WTC11 (cell line): ENCODE results near the gene CYP21A2. TPM values are rescaled to one million over a fixed set of nuclear protein-coding genes. Genes with fewer than 3 reads are reported as not detected.

Experiments used
- ATAC-seq: fragments of 200-7000 bp; cut with Tn5 transposase; 2 replicates; pipeline ENCODE4 v1.10.0; 2021; ENCODE audit warnings: mild to moderate bottlenecking, moderate library complexity
- CTCF ChIA-PET: fragments of 300-600 bp; sonication (Branson Sonifier 250); formaldehyde crosslinking; loops from one replicate; lab custom pipeline; 2021; ENCODE audit warnings: antibody characterized with exemption; lab: Charles Lee
- POLR2A ChIA-PET: fragments of 350-600 bp; sonication (Branson Sonifier 250); formaldehyde crosslinking; loops from one replicate; lab custom pipeline; 2021; ENCODE audit warnings: antibody characterized with exemption; lab: Charles Lee
- DNase-seq: peaks from one replicate; pipeline ENCODE4 v3.0.0; 2021; ENCODE audit warnings: low spot score
- H3K27ac Mint-ChIP-seq: 2 replicates; pipeline ENCODE4 v1.8.0; 2021; ENCODE audit warnings: mixed read lengths
- H3K27me3 Mint-ChIP-seq: 2 replicates; pipeline ENCODE4 v1.8.0; 2021; ENCODE audit warnings: low read depth, mild to moderate bottlenecking, moderate library complexity, mixed read lengths
- H3K36me3 Mint-ChIP-seq: 2 replicates; pipeline ENCODE4 v1.8.0; 2021; ENCODE audit warnings: mixed read lengths
- H3K4me1 Mint-ChIP-seq: 2 replicates; pipeline ENCODE4 v1.8.0; 2022; ENCODE audit warnings: mixed read lengths
- H3K4me3 Mint-ChIP-seq: 2 replicates; pipeline ENCODE4 v1.8.0; 2021; ENCODE audit warnings: mild to moderate bottlenecking, moderate library complexity, mixed read lengths
- H3K9me3 Mint-ChIP-seq: 2 replicates; pipeline ENCODE4 v1.8.0; 2021; ENCODE audit warnings: mixed read lengths
- CBFB ChIP-seq: sonication (generic); formaldehyde crosslinking; IDR thresholded peaks from 2 replicates; pipeline ENCODE4 v1.8.1; 2022; ENCODE audit warnings: mild to moderate bottlenecking, low read depth, missing genetic modification reagents
- E2F5 ChIP-seq: sonication (generic); formaldehyde crosslinking; IDR thresholded peaks from 2 replicates; pipeline ENCODE4 v1.8.1; 2022; ENCODE audit warnings: mild to moderate bottlenecking, moderate library complexity, missing genetic modification reagents
- ETV6 ChIP-seq: sonication (generic); formaldehyde crosslinking; IDR thresholded peaks from 2 replicates; pipeline ENCODE4 v1.8.1; 2022; ENCODE audit warnings: mild to moderate bottlenecking, missing genetic modification reagents
- GRHL2 ChIP-seq: fragments of 250-450 bp; sonication (Bioruptor Pico); IDR thresholded peaks from 2 replicates; pipeline ENCODE4 v1.8.0; 2022; ENCODE audit warnings: mild to moderate bottlenecking, moderate library complexity; ENCODE audit not compliant: insufficient replicate concordance, severe bottlenecking
- JAZF1 ChIP-seq: fragments of 250-450 bp; sonication (Bioruptor Pico); IDR thresholded peaks from 2 replicates; pipeline ENCODE4 v1.9.0; 2021; ENCODE audit warnings: moderate library complexity, mild to moderate bottlenecking, inconsistent platforms
- NFATC4 ChIP-seq: fragments of 250-450 bp; sonication (Bioruptor Pico); IDR thresholded peaks from 2 replicates; pipeline ENCODE4 v1.9.0; 2021; ENCODE audit warnings: mild to moderate bottlenecking
- NR2C2 ChIP-seq: sonication (generic); formaldehyde crosslinking; IDR thresholded peaks from 2 replicates; pipeline ENCODE4 v1.8.0; 2022; ENCODE audit warnings: mild to moderate bottlenecking, missing genetic modification reagents
- PRDM15 ChIP-seq: sonication (generic); formaldehyde crosslinking; IDR thresholded peaks from 2 replicates; pipeline ENCODE4 v1.8.0; 2022; ENCODE audit warnings: missing genetic modification reagents
- RORB ChIP-seq: fragments of 250-450 bp; sonication (Bioruptor Pico); IDR thresholded peaks from 2 replicates; pipeline ENCODE4 v1.9.0; 2021; ENCODE audit warnings: mild to moderate bottlenecking
- ZBTB43 ChIP-seq: sonication (generic); formaldehyde crosslinking; IDR thresholded peaks from 2 replicates; pipeline ENCODE4 v1.8.1; 2023; ENCODE audit warnings: mild to moderate bottlenecking, missing genetic modification reagents
- ZNF138 ChIP-seq: sonication (generic); formaldehyde crosslinking; conservative IDR thresholded peaks from 2 replicates; pipeline ENCODE4 v1.8.1; 2022; ENCODE audit warnings: mild to moderate bottlenecking, moderate library complexity, missing genetic modification reagents
- ZNF219 ChIP-seq: sonication (generic); formaldehyde crosslinking; IDR thresholded peaks from 2 replicates; pipeline ENCODE4 v1.8.0; 2023; ENCODE audit warnings: missing genetic modification reagents, mild to moderate bottlenecking, borderline replicate concordance
- ZNF396 ChIP-seq: fragments of 250-450 bp; sonication (Bioruptor Pico); IDR thresholded peaks from 2 replicates; pipeline ENCODE4 v1.8.0; 2021; ENCODE audit warnings: mild to moderate bottlenecking, moderate library complexity, borderline replicate concordance
- ZNF423 ChIP-seq: fragments of 250-450 bp; sonication (Bioruptor Pico); IDR thresholded peaks from 2 replicates; pipeline ENCODE4 v2.1.2; 2022; ENCODE audit warnings: mild to moderate bottlenecking, moderate library complexity
- ZNF512 ChIP-seq: sonication (generic); formaldehyde crosslinking; IDR thresholded peaks from 2 replicates; pipeline ENCODE4 v1.8.1; 2022; ENCODE audit warnings: missing genetic modification reagents, borderline replicate concordance
- ZSCAN18 ChIP-seq: fragments of 250-450 bp; sonication (Bioruptor Pico); IDR thresholded peaks from 2 replicates; pipeline ENCODE4 v2.1.2; 2022; ENCODE audit warnings: mild to moderate bottlenecking, moderate library complexity
- total RNA-seq: library from RNA; stranded (reverse); gene quantifications from 3 replicates; pipeline ENCODE4 v1.2.3, GENCODE V29; 2021
- TF ChIP-seq, protein P1 (sequence below): sonication (generic); formaldehyde crosslinking; IDR thresholded peaks from 2 replicates; pipeline ENCODE4 v1.8.0; 2022; ENCODE audit warnings: mild to moderate bottlenecking, missing genetic modification reagents
- TF ChIP-seq, protein P2 (sequence below): sonication (generic); formaldehyde crosslinking; IDR thresholded peaks from 2 replicates; pipeline ENCODE4 v1.8.1; 2023; ENCODE audit warnings: mild to moderate bottlenecking, missing genetic modification reagents, moderate library complexity
- TF ChIP-seq, protein P3 (sequence below): sonication (generic); formaldehyde crosslinking; IDR thresholded peaks from 2 replicates; pipeline ENCODE4 v1.8.0; 2023; ENCODE audit warnings: mild to moderate bottlenecking, missing genetic modification reagents
- TF ChIP-seq, protein P4 (sequence below): sonication (generic); formaldehyde crosslinking; conservative IDR thresholded peaks from 2 replicates; pipeline ENCODE4 v1.8.1; 2022; ENCODE audit warnings: mild to moderate bottlenecking, missing genetic modification reagents

CYP21A2 gene
- total RNA-seq, 1 experiment from 2014 or later, result 1.2 TPM

DNA sequence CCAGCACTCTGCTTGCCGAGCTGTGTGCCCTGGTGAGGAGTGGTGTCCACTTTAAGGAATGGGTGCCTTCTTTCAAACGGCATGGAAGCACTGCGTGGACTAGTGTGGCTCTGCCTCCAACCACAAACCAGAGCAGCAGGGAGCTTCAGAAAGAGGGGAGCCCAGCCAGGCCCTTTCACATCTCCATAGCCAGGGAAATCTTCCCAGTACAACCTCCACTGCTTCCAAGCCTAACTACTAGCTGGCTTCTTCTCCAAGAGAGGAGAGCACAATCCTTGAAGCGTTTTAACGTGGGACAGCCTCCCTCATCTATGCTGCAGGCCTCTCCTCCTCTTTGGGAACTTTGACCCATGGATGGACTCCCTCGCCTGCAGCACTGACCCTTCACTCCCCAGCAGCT lies 44.3 kb downstream of the CYP21A2 start:
- no peak for ATAC-seq
- no peak overlapping the region for H3K27ac Mint-ChIP-seq
- POLR2A ChIA-PET, result no interaction called here
- H3K9me3 Mint-ChIP-seq, result no peaks in the 10 kb centered on the region
- CTCF ChIA-PET, result interaction anchor here (0.6 to 3.0 kb wide), 2 partner anchors 21 to 35 kb away, joined by 3 to 15 read pairs; no protein-coding TSS in a partner anchor
- no peak overlapping the region for H3K4me3 Mint-ChIP-seq
- TF ChIP-seq CBFB (CRISPR knock-in tag), result no peak
- no peak for TF ChIP-seq NR2C2 (CRISPR knock-in tag)
- no peak for TF ChIP-seq ZSCAN18 (CRISPR knock-in tag)
- no peak for TF ChIP-seq ZBTB43 (CRISPR knock-in tag)
- TF ChIP-seq ZNF512 (CRISPR knock-in tag), result no peak
- no peak for TF ChIP-seq NFATC4 (CRISPR knock-in tag)
- TF ChIP-seq JAZF1, result no peak
- TF ChIP-seq ETV6 (CRISPR knock-in tag), result no peak
- no peak for TF ChIP-seq RORB
- DNase-seq, result no peak
- peaks cover 11% of the 10 kb centered on the region for H3K4me1 Mint-ChIP-seq
- no peaks in the 10 kb centered on the region for H3K36me3 Mint-ChIP-seq
- peaks cover 13% of the 10 kb centered on the region for H3K27me3 Mint-ChIP-seq

DNA sequence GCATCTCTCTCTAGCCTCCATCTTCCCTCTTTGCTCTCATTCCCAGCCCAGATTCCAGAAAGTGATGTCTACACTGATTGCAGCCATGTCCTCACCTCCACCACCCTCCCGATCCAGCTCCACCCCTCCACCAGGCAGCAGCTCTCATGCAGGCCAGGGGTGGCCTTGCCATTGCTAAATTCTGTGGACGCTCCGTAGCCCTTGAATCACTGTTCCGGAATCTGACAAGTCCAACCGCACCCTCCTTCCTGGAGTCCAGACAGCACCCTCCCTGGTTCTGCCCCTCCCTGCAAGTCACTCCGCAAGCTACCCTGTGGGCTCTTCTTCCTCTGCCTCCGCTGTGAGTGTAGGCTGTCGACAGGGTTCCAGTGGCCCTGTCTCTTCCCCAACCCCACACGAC lies 44.7 kb downstream of the CYP21A2 start:
- Mint-ChIP-seq H3K27me3 (peaks cover 13% of the 10 kb centered on the region), H3K36me3 (no peaks in the 10 kb centered on the region), H3K4me3 (no peak overlapping the region), H3K4me1 (peaks cover 11% of the 10 kb centered on the region), H3K27ac (no peak overlapping the region), H3K9me3 (no peaks in the 10 kb centered on the region)
- DNase-seq (no peak), ATAC-seq (no peak)
- ChIA-PET POLR2A (no interaction called here), CTCF (interaction anchor here (0.6 to 3.0 kb wide), 2 partner anchors 20 to 35 kb away, joined by 3 to 15 read pairs; no protein-coding TSS in a partner anchor)
- TF ChIP-seq PRDM15 (CRISPR knock-in tag) (no peak), ZNF219 (CRISPR knock-in tag) (no peak), ZNF138 (CRISPR knock-in tag) (no peak), ZBTB43 (CRISPR knock-in tag) (no peak), GRHL2 (CRISPR knock-in tag) (no peak), CBFB (CRISPR knock-in tag) (no peak), ZNF423 (CRISPR knock-in tag) (no peak), ZNF396 (CRISPR knock-in tag) (no peak), E2F5 (no peak)
- TF ChIP-seq, protein P1, sequence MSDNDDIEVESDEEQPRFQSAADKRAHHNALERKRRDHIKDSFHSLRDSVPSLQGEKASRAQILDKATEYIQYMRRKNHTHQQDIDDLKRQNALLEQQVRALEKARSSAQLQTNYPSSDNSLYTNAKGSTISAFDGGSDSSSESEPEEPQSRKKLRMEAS (CRISPR knock-in tag), result no peak
- TF ChIP-seq, protein P2, sequence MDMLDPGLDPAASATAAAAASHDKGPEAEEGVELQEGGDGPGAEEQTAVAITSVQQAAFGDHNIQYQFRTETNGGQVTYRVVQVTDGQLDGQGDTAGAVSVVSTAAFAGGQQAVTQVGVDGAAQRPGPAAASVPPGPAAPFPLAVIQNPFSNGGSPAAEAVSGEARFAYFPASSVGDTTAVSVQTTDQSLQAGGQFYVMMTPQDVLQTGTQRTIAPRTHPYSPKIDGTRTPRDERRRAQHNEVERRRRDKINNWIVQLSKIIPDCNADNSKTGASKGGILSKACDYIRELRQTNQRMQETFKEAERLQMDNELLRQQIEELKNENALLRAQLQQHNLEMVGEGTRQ (CRISPR knock-in tag), result no peak
- TF ChIP-seq, protein P3, sequence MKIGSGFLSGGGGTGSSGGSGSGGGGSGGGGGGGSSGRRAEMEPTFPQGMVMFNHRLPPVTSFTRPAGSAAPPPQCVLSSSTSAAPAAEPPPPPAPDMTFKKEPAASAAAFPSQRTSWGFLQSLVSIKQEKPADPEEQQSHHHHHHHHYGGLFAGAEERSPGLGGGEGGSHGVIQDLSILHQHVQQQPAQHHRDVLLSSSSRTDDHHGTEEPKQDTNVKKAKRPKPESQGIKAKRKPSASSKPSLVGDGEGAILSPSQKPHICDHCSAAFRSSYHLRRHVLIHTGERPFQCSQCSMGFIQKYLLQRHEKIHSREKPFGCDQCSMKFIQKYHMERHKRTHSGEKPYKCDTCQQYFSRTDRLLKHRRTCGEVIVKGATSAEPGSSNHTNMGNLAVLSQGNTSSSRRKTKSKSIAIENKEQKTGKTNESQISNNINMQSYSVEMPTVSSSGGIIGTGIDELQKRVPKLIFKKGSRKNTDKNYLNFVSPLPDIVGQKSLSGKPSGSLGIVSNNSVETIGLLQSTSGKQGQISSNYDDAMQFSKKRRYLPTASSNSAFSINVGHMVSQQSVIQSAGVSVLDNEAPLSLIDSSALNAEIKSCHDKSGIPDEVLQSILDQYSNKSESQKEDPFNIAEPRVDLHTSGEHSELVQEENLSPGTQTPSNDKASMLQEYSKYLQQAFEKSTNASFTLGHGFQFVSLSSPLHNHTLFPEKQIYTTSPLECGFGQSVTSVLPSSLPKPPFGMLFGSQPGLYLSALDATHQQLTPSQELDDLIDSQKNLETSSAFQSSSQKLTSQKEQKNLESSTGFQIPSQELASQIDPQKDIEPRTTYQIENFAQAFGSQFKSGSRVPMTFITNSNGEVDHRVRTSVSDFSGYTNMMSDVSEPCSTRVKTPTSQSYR (CRISPR knock-in tag), result no peak
- TF ChIP-seq, protein P4, sequence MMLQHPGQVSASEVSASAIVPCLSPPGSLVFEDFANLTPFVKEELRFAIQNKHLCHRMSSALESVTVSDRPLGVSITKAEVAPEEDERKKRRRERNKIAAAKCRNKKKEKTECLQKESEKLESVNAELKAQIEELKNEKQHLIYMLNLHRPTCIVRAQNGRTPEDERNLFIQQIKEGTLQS, result no peak
